WI38 (cell line): ENCODE measurements around the gene GSTK1.

Source experiments
- H3K4me3 ChIP-seq: 2 replicates; pipeline ENCODE4 v1.5.1; 2011; ENCODE audit warnings: low read depth, mild to moderate bottlenecking, control low read depth, low read length
- TF ChIP-seq, protein P1 (sequence below): IDR thresholded peaks from 2 replicates; pipeline ENCODE4 v1.5.1; 2012; ENCODE audit warnings: low read depth, mild to moderate bottlenecking, control low read depth, low read length

Gene GSTK1

DNA sequence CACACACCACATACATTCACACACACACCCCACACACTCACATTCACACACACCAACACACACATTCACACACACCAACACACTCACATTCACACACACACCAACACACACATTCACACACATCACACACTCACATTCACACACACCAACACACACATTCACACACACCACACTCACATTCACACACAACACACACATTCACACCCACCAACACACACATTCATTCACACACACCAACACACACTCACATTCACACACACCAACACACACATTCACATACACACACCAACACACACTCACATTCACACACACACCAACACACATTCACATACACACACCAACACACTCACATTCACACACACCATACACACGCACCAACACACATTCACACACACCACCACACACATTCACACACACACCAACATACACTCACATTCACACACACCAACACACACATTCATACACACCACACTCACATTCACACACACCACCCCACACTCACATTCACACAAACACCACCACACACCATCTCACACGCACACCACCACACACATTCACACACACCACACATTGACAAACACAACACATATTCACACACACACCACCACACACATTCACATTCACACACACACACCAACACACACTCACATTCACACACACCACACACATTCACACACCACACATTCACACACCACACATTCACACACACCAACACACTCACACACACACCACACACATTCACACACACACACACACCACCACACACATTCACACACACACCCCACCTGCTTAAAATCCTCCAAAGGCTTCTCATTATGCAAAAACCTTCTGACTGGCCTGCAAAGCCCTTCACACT is 32.4 kb upstream of the GSTK1 start:
- H3K4me3 ChIP-seq: no peak overlapping the region
- TF ChIP-seq, protein P1, sequence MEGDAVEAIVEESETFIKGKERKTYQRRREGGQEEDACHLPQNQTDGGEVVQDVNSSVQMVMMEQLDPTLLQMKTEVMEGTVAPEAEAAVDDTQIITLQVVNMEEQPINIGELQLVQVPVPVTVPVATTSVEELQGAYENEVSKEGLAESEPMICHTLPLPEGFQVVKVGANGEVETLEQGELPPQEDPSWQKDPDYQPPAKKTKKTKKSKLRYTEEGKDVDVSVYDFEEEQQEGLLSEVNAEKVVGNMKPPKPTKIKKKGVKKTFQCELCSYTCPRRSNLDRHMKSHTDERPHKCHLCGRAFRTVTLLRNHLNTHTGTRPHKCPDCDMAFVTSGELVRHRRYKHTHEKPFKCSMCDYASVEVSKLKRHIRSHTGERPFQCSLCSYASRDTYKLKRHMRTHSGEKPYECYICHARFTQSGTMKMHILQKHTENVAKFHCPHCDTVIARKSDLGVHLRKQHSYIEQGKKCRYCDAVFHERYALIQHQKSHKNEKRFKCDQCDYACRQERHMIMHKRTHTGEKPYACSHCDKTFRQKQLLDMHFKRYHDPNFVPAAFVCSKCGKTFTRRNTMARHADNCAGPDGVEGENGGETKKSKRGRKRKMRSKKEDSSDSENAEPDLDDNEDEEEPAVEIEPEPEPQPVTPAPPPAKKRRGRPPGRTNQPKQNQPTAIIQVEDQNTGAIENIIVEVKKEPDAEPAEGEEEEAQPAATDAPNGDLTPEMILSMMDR: no peak

DNA sequence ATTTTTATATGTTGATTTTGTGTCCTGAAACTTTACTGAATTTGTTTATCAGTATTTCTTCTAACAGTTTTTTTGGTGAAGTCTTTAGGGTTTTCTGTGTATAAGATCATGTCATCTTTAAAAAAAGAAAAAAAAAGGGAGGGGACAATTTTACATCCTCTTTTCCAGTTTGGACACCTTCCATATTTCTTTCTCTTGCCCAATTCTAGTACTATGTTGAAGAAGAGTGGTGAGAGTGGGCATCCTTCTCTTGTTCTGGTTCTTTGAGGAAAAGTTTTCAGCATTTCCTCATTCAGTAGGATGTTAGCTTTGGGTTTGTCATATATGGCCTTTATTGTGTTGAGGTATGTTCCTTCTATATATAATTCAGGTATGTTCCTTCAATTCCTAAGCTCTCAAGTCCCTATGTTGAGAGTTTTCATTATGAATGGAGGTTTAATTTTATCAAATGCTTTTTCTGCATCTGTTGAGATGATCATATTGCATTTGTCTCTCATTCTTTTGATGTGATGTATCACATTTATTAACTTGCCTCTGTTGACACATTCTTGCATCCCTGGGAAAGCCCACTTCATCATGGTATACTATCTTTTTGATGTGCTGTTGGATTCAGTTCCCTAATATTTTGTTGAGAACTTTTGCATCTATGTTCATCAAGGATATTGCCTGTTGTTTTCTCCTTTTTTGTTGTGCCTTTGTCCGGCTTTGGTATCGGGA is 29.3 kb upstream of the GSTK1 start:
- no peak overlapping the region for H3K4me3 ChIP-seq
- TF ChIP-seq, protein P1: no peak

DNA sequence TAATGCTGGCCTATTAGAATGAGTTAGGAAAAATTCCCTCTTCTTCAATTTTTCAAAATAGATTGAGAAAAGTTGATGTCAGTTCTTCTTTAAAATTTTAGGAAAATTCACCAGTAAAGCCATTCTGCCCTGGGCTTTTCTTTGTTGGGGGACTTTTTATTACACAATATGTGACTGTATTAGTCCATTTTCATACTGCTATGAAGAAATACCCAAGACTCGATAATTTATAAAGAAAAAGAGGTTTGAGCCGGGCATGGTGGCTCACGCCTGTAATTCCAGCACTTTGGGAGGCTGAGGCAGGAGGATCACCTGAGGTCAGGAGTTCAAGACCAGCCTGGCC is 28.7 kb upstream of the GSTK1 start:
- no peak overlapping the region for H3K4me3 ChIP-seq
- TF ChIP-seq, protein P1: no peak

DNA sequence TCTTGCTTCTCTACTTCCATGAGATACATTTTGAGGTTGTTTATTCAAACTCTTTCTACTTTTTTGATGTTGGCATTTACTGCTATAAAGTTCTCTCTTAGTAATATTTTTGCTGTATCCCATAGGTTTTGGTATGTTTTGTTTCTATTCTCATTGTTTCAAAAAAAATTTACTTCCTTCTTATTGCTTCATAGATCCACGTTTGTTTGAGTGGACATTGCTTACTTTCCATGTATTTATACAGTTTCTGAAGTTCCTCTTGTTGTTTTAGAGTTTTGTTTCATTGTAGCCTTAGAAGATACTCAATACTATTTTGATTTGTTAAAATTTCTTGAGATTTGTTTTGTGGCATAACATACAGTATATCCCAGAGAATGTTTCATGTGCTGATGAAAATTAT is 27.7 kb upstream of the GSTK1 start:
- TF ChIP-seq, protein P1: no peak
- no peak overlapping the region for H3K4me3 ChIP-seq

DNA sequence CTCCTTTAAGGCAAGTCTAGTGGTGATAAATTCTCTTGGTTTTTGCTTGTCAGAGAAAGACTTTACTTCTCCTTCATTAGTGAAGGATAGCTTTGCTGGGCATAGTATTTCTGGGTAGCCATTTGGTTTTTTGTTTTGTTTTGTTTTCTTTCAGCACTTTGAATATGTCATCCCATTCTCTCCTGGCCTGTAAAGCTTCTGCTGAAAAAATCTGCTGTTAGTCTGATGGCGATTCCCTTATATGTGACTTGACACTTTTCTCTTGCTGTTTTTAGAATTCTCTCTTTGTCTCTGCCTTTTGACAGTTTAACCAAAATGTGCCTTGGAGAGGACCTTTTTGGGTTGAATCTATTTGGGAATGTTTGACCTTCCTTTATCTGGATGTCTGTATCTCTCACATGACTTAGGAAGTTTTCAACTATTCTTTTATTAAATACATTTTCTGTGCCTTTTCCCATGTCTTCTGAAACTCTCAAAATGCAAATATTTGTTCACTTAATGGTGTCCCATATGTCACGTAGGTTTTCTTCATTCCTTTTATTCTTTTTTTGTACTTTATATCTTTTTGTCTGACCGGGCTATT is 26.7 kb upstream of the GSTK1 start:
- no peak overlapping the region for H3K4me3 ChIP-seq
- TF ChIP-seq, protein P1: no peak

DNA sequence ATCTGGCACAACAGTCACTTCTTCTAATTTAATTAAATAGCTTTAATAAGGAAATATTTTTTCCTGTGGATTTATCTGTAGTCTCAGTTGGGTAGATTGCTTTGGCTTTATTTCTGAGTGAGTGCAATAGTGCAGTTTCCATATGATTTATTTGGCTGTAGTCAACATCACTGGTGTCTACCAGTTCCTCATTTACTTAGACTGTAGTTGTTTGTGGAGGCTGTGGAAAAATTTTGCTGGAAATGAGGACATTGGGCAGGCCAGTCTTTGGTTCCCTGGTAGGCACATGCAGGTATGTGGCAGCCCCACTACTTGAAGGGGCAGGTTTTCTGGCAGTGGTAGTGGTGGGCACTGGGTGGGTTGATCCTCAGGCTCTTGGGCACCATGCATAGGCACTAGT is 25.9 kb upstream of the GSTK1 start:
- no peak overlapping the region for H3K4me3 ChIP-seq
- TF ChIP-seq, protein P1: no peak
